Measurements from ENCODE around the gene LCNL1. TPM values are rescaled to one million over a fixed set of nuclear protein-coding genes. Genes with fewer than 3 reads are reported as not detected.

Gene LCNL1
- total and polyA plus RNA-seq, 2 of the 13 experiments (the other 11 are each of a cell fraction or from before 2014, with no cell fraction given) = not detected

DNA sequence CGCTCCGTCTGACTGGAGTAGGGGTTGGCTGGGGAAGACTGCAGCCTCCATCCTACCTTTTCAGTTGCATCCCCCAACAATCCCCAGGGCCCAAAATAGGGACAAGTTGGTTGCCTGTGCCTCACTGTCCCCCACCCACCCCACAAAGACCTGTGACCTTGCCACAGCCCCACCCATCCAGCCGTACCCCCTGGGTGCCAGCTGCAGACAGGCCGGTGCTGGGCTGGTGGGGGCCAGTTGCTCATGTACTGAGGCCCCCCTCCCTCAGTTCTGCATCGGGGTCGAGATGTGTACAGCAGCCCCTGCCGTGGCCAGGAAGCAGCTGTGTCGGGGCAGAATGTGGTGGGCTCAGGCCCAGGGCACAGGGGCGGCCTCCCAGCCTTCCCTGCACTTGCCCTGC is 374 bp downstream of the LCNL1 start:
- H3K27ac ChIP-seq (ENCODE audit: extremely low read length, insufficient read depth, low read length) = no peak overlapping the region
- H4K20me1 ChIP-seq (ENCODE audit: insufficient read depth, low read length) = no peaks in the 10 kb centered on the region
- in situ Hi-C loops (cut with HindIII; ENCODE audit: extremely low pct_ligation_motif_present, low pct_unique_long_range_greater_than_20kb) = no loop called here
- ChIA-PET POLR2A (no interaction called here), CTCF (ENCODE audit: low intra/inter-chr PET ratio, low total read pairs) (no interaction called here)
- H3K27me3 ChIP-seq (ENCODE audit: control insufficient read depth in 1 of 2, insufficient read depth in 2 of 2, low read length in 2 of 2) = peaks cover 3 to 50% of the 10 kb centered on the region in 2 experiments; a peak in 3 of 5 replicates
- no peak overlapping the region for H3K4me3 ChIP-seq (replicated peaks in 1 of 3; ENCODE audit: insufficient read depth in 1 of 3, low read depth in 2 of 3, low read length in 3 of 3)
- WGBS (ENCODE audit: low lambda C conversion rate) = 51% methylated on average over 3 of the region's 9 CpGs
- intact Hi-C loops (cut with micrococcal nuclease; ENCODE audit: unreplicated experiment) = no loop called here
- H3K9ac ChIP-seq (ENCODE audit: insufficient read depth, low read depth, low read length) = no peak overlapping the region
- ATAC-seq (no peak), FAIRE-seq (no peak), DNase-seq (ENCODE audit: low spot score) (no peak)
- H3K4me1 ChIP-seq (ENCODE audit: insufficient read depth, low read length) = peaks cover 39% of the 10 kb centered on the region
- no peak overlapping the region for H3K4me2 ChIP-seq (ENCODE audit: low read depth, low read length)
- H2AFZ ChIP-seq (ENCODE audit: low read length) = no peak overlapping the region
- no TSS peak for BruUV-seq (replicated peaks)
- H3K36me3 ChIP-seq (replicated peaks in 1 of 2; ENCODE audit: control insufficient read depth in 1 of 2, insufficient read depth in 2 of 2, low read length in 2 of 2) = no peaks in the 10 kb centered on the region
- no peaks in the 10 kb centered on the region for H3K79me2 ChIP-seq (ENCODE audit: insufficient read depth, low read length)
- no peaks in the 10 kb centered on the region for H3K9me3 ChIP-seq (ENCODE audit: low read length)
- TF ChIP-seq, protein P1, sequence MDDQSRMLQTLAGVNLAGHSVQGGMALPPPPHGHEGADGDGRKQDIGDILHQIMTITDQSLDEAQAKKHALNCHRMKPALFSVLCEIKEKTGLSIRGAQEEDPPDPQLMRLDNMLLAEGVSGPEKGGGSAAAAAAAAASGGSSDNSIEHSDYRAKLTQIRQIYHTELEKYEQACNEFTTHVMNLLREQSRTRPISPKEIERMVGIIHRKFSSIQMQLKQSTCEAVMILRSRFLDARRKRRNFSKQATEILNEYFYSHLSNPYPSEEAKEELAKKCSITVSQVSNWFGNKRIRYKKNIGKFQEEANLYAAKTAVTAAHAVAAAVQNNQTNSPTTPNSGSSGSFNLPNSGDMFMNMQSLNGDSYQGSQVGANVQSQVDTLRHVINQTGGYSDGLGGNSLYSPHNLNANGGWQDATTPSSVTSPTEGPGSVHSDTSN (CRISPR knock-in tag; IDR thresholded peaks at IDR 0.05; ENCODE audit: borderline replicate concordance) = no peak
- TF ChIP-seq SALL1 (CRISPR knock-in tag; IDR thresholded peaks at IDR 0.05) (no peak), MXI1 (IDR thresholded peaks at IDR 0.05; ENCODE audit: borderline replicate concordance, low read depth, low read length) (no peak), SMARCC2 (IDR thresholded peaks at IDR 0.05) (no peak), ZNF274 (CRISPR knock-in tag; IDR thresholded peaks at IDR 0.05) (no peak), ZNF225 (CRISPR knock-in tag; IDR thresholded peaks at IDR 0.05) (no peak), ZNF205 (CRISPR knock-in tag; IDR thresholded peaks at IDR 0.05) (no peak)
- TF ChIP-seq, protein P2, sequence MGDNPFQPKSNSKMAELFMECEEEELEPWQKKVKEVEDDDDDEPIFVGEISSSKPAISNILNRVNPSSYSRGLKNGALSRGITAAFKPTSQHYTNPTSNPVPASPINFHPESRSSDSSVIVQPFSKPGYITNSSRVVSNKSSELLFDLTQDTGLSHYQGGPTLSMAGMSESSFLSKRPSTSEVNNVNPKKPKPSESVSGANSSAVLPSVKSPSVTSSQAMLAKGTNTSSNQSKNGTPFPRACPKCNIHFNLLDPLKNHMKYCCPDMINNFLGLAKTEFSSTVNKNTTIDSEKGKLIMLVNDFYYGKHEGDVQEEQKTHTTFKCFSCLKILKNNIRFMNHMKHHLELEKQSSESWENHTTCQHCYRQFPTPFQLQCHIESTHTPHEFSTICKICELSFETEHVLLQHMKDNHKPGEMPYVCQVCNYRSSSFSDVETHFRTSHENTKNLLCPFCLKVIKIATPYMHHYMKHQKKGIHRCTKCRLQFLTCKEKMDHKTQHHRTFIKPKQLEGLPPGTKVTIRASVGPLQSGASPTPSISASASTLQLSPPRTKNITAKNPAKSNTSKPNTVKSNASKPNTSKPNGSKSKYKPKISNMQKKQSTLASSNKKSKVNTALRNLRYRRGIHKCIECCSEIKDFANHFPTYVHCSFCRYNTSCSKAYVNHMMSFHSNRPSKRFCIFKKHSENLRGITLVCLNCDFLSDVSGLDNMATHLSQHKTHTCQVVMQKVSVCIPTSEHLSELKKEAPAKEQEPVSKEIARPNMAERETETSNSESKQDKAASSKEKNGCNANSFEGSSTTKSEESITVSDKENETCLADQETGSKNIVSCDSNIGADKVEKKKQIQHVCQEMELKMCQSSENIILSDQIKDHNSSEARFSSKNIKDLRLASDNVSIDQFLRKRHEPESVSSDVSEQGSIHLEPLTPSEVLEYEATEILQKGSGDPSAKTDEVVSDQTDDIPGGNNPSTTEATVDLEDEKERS (CRISPR knock-in tag; IDR thresholded peaks at IDR 0.05) = no peak
